ENCODE measurements around the gene KLHL7. TPM values are rescaled to one million over a fixed set of nuclear protein-coding genes. Genes with fewer than 3 reads are reported as not detected.

Gene KLHL7
- total RNA-seq, 1 donor from 2014 or later: 18.7 TPM

DNA sequence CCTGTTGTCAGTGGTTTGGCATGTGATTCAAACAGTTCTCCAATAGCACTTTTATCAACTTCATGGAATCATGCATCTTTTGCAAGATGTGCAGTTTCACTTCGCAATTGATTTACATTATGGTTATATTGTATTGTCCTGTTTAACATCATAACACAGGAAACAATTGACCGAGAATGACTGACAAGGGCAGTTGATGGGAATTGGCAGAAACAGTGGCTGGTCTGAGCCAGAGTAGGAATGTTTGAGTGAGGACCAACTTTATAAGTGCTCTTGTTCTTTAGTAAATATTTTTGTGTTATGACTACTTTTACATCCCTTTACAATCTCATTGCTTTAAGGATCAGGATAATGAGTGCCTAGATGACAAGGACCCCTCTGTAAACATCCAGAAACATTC, 2.2 kb downstream of the KLHL7 start:
- H3K36me3 ChIP-seq: no peaks in the 10 kb centered on the region
- H3K27ac ChIP-seq: no peak overlapping the region
- H3K4me1 ChIP-seq: peaks cover 23% of the 10 kb centered on the region
- H3K9me3 ChIP-seq: no peaks in the 10 kb centered on the region
- H3K4me3 ChIP-seq: peak overlapping the region; percentile 92
- DNase-seq (no peak), ATAC-seq (no peak)
- H3K27me3 ChIP-seq (ENCODE audit: low read depth): no peaks in the 10 kb centered on the region
- TF ChIP-seq CTCF (IDR thresholded peaks at IDR 0.05): no peak
- intact Hi-C loops (cut with DNase I): no loop called here

- H3K9me3 ChIP-seq: no peaks in the 10 kb centered on the region
- no peak for ATAC-seq
- intact Hi-C loops (cut with DNase I): no loop called here
- H3K27ac ChIP-seq: no peak overlapping the region
- no peaks in the 10 kb centered on the region for H3K27me3 ChIP-seq (ENCODE audit: low read depth)
- DNase-seq: no peak
- no peak overlapping the region for H3K4me3 ChIP-seq
- no peaks in the 10 kb centered on the region for H3K36me3 ChIP-seq
- peaks cover 23% of the 10 kb centered on the region for H3K4me1 ChIP-seq
- no peak for TF ChIP-seq CTCF (IDR thresholded peaks at IDR 0.05)
These were observed 3.4 kb downstream of the KLHL7 start for GRCh38 chr7:23108995-23109394.

DNA sequence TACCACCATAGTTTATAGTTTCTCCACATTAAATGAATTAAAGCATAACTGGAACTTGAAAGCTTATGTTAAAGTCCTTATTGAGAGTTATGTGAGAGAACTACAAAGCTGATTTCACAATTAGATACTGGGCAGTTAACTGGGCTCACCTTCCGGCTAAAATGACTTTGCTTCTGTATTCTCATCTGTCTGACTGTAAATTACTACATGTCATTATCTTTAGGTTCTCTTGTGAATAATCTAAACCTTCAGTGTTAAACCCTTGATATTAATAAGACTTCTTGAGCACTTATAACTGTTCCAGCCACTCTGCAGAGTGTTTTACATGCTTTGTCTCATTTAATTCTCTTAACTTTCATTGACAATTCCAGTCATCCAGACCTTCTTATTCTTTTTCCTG, 3.9 kb downstream of the KLHL7 start:
- Histone ChIP-seq H3K36me3 (no peaks in the 10 kb centered on the region), H3K4me3 (no peak overlapping the region), H3K27me3 (ENCODE audit: low read depth) (no peaks in the 10 kb centered on the region), H3K9me3 (no peaks in the 10 kb centered on the region), H3K4me1 (peaks cover 23% of the 10 kb centered on the region), H3K27ac (no peak overlapping the region)
- DNase-seq (no peak), ATAC-seq (no peak)
- TF ChIP-seq CTCF (IDR thresholded peaks at IDR 0.05): no peak
- intact Hi-C loops (cut with DNase I): no loop called here

DNA sequence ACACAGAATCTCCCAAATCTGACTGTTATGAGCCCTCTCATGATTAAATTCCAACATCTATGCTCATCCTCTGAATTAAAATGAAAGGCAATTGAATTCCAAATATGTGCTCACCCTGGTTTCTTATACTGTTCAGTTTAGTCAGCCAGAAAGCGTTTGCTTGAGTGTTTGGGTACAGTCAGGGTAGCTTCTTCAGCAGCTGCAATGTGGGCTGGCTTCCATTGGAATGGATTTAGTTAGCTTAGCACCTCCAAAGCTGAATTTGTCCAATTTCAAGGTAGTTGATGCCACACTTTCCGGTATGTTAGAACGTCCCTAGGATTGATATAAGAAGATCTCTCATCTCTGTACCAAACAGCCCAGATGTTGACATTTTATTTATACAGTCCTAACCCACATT, 9.3 kb downstream of the KLHL7 start:
- intact Hi-C loops (cut with DNase I): no loop called here
- Histone ChIP-seq H3K27me3 (ENCODE audit: low read depth) (no peaks in the 10 kb centered on the region), H3K9me3 (no peaks in the 10 kb centered on the region), H3K36me3 (peaks cover 5% of the 10 kb centered on the region), H3K4me1 (no peaks in the 10 kb centered on the region), H3K4me3 (no peak overlapping the region), H3K27ac (no peak overlapping the region)
- ATAC-seq: no peak
- TF ChIP-seq CTCF (IDR thresholded peaks at IDR 0.05): no peak
- DNase-seq: no peak

- Histone ChIP-seq H3K4me3 (no peak overlapping the region), H3K27ac (no peak overlapping the region), H3K4me1 (no peaks in the 10 kb centered on the region), H3K27me3 (ENCODE audit: low read depth) (no peaks in the 10 kb centered on the region), H3K9me3 (no peaks in the 10 kb centered on the region), H3K36me3 (peaks cover 5% of the 10 kb centered on the region)
- TF ChIP-seq CTCF (IDR thresholded peaks at IDR 0.05): no peak
- intact Hi-C loops (cut with DNase I): no loop called here
- DNase-seq: no peak
- ATAC-seq: no peak
These were observed 10.4 kb downstream of the KLHL7 start for GRCh38 chr7:23115991-23116390.

GRCh38 chr7:23117841-23118240, 12.3 kb downstream of the KLHL7 start:
- DNase-seq: no peak
- no peaks in the 10 kb centered on the region for H3K27me3 ChIP-seq (ENCODE audit: low read depth)
- intact Hi-C loops (cut with DNase I): no loop called here
- no peak for TF ChIP-seq CTCF (IDR thresholded peaks at IDR 0.05)
- no peaks in the 10 kb centered on the region for H3K9me3 ChIP-seq
- H3K4me3 ChIP-seq: no peak overlapping the region
- H3K27ac ChIP-seq: no peak overlapping the region
- H3K4me1 ChIP-seq: no peaks in the 10 kb centered on the region
- ATAC-seq: no peak
- peaks cover 5% of the 10 kb centered on the region for H3K36me3 ChIP-seq

All from lower lobe of right lung (tissue), 2 donors.